HG03139 (cell line): Measurements from ENCODE around the gene TMEM225B.
"Not testable (repeated sequence)": the region's sequence is repeated elsewhere in the genome, so short reads cannot be mapped to it uniquely, and the experiment has no call there.

Experiments used
- ATAC-seq: cut with Tn5 transposase; IDR thresholded peaks from one replicate; pipeline ENCODE4 v1.9.1; 2021; ENCODE audit not compliant: unreplicated experiment

Gene TMEM225B

DNA sequence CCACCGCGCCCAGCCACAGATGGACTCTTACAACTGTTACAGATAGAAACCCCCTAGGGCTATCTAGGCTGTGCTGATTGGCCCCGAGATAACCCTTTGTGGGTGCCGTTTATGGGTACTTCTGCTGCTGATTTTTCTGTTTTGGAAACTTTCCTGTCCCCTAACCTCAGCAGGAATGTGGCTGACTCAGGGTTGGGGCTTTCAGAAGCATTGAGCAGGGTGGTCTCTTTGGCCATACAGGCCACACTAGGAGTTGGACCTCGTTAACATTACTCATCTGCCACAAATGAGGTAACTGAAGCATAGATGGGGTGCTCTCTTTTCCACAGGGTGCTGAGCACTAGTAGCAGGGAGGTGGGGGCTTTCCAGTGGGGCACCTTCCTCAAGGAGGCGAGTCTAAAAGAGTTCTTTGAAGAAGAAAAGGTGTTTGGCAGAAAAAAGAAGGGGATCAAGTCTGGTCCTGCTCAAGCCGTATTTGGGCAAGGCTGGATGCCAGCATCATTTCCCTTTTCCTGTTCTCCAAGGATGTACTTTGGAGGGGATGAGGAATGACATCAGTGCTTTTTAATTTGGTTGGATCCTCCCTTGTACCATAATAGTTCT lies 25.1 kb downstream of the TMEM225B start:
- ATAC-seq, result no peak

DNA sequence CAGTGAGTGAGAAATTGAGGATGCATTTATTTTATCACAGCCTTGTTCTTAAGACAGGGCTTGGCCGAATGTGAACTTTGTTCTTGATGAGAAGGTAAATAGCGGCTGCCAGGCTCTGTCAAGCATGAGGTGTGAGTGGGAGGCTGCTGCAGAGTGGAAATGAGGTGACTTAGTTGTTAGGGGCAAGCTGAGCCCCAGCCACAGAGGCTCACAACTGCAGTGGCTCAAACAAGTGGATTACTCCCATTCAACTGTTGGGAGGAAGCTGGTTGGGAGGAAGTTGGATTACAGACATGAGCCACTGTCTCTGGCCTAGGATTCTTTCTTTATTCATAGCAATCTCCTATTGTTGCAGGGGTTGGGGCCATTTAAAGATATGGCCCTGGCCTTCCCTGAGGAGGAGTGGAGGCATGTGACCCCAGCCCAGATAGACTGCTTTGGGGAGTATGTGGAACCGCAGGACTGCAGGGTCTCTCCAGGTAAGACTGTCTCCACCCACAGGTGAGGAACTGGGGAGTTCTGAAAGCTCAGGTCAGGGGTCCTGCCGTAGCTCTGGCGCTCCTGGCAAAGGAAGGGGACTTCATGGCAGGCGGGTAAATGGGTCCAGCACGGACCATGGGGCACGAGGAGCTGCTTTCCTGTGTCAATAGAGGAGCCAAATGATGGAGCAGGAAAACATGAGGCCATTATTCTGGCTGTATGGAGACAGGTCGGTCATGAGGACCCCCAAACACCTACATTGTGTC lies 25.8 kb downstream of the TMEM225B start:
- ATAC-seq, result no peak

- ATAC-seq, result no peak
Observed at GRCh38 chr7:99624484-99624883, 26.4 kb downstream of the TMEM225B start.

DNA sequence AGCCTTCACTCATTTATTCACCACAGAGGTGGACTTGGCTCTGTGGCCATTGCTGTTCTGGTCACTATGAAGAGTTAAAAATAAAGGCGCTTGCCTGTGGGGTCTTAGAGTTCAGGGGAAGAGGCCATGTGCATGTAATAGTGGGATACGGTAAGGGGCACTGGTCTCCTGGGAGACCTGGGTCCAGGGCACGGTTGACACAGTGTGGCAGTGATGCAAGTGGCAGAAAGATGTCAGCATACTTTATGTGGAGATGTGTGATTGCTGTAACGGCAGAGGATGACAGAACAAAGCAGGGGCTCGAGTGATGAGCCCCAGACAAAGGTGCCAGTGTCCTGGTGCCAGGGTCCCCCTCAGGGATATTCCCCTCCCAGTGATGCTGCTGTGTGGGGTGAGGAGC lies 27.3 kb downstream of the TMEM225B start:
- no peak for ATAC-seq

DNA sequence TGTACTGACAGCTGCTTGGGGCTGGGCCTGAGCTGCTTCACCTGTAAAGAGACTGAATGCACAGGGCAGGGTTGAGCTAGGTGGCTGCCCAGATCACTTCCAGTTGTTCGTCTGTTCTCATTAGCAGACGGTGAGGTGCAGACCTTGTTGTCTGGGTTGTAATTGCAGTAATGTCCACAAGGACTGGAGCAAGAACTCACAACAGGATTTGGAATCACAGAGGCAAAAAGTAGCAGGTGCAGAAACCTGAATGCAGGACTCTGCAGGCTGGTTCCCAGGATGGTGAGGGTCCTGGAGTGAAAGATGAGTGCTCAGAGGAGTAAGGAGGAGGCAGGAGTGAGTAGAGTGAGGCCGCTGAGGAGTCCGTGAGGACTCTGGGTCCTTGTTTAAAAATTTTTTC lies 27.9 kb downstream of the TMEM225B start:
- ATAC-seq, result no peak

- no peak for ATAC-seq
Observed at GRCh38 chr7:99626661-99627060, 28.6 kb downstream of the TMEM225B start.

DNA sequence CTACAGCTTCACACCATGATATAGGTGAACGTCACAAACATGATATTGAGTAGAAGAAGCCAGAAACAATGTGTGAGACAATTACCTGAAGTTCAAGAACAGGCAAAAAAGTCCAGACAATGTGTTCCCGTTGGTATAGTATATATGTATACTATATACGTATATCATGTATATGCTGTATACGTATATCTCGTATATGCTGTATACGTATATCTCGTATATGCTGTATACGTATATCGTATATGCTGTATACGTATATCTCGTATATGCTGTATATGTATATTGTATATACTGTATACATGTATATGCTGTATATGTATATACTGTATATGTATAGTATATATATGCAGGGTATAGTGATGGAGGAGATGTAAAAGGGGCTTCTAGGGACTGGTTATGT lies 29.4 kb downstream of the TMEM225B start:
- ATAC-seq, result no peak

DNA sequence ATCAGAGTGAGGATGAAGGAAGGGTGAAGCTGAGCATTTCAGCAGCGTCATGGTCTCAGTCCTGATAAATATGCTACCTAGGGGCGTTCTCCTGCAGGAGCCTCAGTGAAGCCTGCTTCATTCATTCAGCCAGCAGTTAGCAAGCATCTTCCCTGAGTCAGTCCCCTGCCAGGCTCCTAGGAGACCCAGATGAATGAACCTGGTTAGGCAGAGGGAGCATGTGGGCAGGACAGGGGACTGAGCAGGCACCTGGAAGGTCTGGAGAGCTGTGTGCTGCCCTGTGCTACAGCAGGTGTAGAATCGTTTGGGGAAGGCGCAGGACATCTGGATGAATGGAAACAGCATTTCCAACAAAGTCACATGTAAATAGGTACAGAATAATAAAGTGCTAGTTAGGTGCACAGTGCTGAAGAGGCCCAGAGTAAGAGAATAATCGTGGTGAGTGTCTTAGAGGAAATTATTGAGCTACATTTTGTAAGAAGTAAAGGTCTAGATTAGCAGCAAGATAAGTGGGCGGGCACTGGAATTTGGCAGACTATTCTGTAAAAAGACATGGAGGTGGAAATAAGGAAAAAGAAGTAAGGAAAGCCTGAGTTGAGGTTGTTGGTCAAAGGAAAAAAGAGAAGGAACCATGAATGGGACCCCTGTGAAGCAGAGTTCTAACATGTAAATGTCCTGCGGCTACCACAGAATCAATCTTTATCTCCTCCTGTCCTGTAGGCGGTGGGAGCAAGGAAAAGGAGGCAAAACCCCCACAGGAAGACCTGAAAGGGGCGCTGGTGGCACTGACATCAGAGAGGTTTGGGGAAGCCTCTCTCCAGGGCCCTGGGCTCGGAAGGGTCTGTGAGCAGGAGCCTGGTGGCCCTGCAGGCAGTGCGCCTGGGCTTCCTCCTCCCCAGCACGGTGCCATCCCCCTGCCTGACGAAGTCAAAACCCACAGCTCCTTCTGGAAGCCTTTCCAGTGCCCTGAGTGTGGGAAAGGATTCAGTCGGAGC lies 30.7 kb downstream of the TMEM225B start:
- ATAC-seq, result no peak

- ATAC-seq, result no peak
Observed at GRCh38 chr7:99629643-99630042, 31.6 kb downstream of the TMEM225B start.

DNA sequence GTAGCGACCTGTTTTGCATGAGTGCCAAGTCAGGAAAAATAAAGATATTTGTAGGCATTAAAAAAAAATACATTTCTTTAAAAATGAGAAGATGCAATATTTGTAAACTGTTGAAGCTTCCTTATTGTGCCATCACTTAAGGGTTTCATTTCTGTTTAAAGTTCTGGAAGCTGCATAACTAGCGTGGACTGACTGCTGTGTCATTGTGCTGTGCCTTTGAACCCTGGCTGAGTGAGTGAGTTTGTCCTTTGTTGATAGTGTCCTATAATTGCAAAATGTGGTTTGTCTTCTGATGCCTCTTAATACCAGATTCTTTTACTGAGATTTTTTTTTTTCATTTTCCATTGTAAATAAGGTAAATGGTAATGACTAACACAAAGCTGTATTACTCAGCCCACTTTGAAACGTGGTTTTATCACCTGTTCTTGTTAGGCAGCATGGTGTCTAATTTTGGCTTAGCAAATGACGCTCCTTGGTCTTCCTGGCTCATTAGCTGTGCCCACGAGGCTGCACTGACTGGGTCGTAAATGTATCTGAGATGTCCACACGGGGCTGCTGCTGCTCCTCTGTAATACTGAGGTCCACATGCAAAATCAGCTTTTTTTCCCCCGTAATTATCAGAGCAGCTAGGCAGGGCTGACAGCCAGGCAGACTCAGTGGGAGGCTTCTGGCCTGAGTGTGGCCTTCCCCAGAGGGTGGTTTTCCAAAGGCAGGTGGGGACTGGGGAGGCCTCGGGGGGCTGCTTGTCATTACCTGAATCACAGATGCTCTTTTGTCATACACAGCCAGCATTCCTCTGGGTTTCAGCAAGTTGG lies 33.4 kb downstream of the TMEM225B start:
- no peak for ATAC-seq

GRCh38 chr7:99637414-99637813 lies 39.3 kb downstream of the TMEM225B start:
- not testable (repeated sequence) for ATAC-seq

GRCh38 chr7:99638731-99639130 lies 40.7 kb downstream of the TMEM225B start:
- no peak for ATAC-seq

DNA sequence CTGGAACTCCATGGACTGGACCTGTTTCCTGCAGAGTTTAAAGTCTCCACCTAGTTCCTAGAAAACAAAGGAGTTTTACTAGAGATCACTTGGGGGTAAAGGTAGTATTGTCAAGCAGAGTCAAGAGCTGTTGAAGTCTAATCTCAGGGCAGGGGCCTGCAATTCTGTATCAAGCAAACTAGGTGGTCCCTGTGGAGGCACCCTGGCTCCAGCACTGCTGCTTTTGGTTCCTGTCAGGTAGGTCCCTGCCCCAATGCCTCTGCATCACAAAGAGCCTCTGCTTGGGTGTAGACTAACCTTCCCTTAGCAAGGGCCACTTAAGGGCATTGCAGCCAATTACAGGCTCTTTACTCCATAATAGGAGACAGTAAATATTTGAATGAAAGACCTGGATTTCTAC lies 41.2 kb downstream of the TMEM225B start:
- ATAC-seq, result no peak

- no peak for ATAC-seq
Observed at GRCh38 chr7:99642027-99642426, 44.0 kb downstream of the TMEM225B start.

GRCh38 chr7:99643464-99643863 lies 45.4 kb downstream of the TMEM225B start:
- ATAC-seq, result no peak

DNA sequence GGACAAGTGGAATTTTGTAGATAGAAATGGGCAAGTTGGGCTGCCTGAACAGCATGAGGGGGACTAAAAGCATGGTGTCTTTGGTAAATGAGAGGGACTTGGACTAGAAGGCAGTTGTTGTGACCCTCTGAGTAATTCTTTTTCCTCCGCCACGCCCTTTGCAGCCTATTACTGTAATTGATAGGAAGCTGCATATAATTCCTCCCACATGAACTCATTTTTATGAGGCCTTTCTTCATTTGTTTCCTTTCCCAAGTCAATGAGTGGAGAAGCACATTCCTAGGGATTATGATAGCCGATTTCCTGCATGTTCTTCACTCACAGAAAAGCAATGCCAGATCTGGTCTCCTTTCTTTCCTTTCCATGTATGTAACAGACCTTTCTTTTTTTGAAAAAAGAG lies 46.4 kb downstream of the TMEM225B start:
- no peak for ATAC-seq

DNA sequence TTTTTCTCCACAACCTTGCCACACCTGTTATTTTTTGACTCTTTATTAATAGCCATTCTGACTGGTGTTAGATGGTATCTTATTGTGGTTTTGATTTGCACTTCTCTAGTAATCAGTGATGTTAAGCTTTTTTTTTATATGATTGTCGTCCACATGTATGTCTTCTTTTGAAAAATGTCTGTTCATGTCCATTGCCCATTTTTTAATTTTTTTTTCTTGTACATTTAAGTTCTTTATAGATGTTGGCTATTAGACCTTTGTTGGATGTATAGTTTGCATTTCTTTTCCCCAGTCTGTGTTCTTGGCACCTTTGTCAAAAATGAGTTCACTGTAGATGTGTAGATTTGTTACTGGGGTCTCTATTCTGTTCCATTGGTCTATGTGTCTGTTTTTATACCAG lies 47.5 kb downstream of the TMEM225B start:
- no peak for ATAC-seq

DNA sequence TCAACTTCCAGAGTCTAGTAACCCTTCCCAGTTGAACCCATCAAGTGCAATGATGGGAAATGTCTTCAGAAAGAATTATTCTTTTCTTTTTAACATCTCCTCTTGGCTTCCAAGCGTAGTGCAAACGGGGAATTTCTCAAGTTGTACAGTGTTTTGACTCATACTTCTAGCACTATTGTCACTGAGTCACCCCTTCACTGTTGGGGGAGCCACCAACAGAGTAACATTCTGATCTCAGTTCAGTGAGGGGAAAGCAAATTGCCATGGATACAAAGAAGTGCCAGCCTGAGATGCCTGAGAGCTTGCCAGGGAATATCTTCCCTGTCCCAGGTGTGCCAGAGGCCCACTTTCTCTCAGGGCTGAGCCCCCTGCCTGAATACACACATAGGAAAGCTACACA lies 50.8 kb downstream of the TMEM225B start:
- ATAC-seq, result no peak

- ATAC-seq, result no peak
Observed at GRCh38 chr7:99651290-99651689, 53.2 kb downstream of the TMEM225B start.

- no peak for ATAC-seq
Observed at GRCh38 chr7:99652671-99653070, 54.6 kb downstream of the TMEM225B start.

- not testable (repeated sequence) for ATAC-seq
Observed at GRCh38 chr7:99653269-99653668, 55.2 kb downstream of the TMEM225B start.
